Measurements from ENCODE around the gene RBM20.

Gene RBM20

GRCh38 chr10:110840923-110841428 is 196.8 kb downstream of the RBM20 start:
- DNase-seq, result no peak

- no peak for DNase-seq
Observed at GRCh38 chr10:110841767-110842267, 197.7 kb downstream of the RBM20 start.

GRCh38 chr10:110842326-110842904 is 198.3 kb downstream of the RBM20 start:
- no peak for DNase-seq

GRCh38 chr10:110843031-110843430 is 198.9 kb downstream of the RBM20 start:
- DNase-seq, result no peak

GRCh38 chr10:110843796-110844616 is 199.9 kb downstream of the RBM20 start:
- no peak for DNase-seq

GRCh38 chr10:110844617-110844881 is 200.4 kb downstream of the RBM20 start:
- DNase-seq, result no peak

- DNase-seq, result no peak
Observed at GRCh38 chr10:110845192-110845755, 201.1 kb downstream of the RBM20 start.

GRCh38 chr10:110845756-110846620 is 201.9 kb downstream of the RBM20 start:
- DNase-seq, result peak; percentile 15

- DNase-seq, result no peak
Observed at GRCh38 chr10:110847374-110847773, 203.2 kb downstream of the RBM20 start.

GRCh38 chr10:110848106-110848505 is 204.0 kb downstream of the RBM20 start:
- DNase-seq, result no peak

GRCh38 chr10:110850099-110850498 is 206.0 kb downstream of the RBM20 start:
- no peak for DNase-seq

- peak; percentile 40 for DNase-seq
Observed at GRCh38 chr10:110851020-110851612, 207.0 kb downstream of the RBM20 start.

- DNase-seq, result no peak
Observed at GRCh38 chr10:110852255-110852896, 208.2 kb downstream of the RBM20 start.

GRCh38 chr10:110852947-110853346 is 208.8 kb downstream of the RBM20 start:
- DNase-seq, result no peak

GRCh38 chr10:110853921-110854605 is 209.9 kb downstream of the RBM20 start:
- no peak for DNase-seq

GRCh38 chr10:110857265-110858171 is 213.4 kb downstream of the RBM20 start:
- DNase-seq, result peak; percentile 62

- no peak for DNase-seq
Observed at GRCh38 chr10:110858297-110858934, 214.3 kb downstream of the RBM20 start.

- DNase-seq, result no peak
Observed at GRCh38 chr10:110859206-110859972, 215.3 kb downstream of the RBM20 start.

GRCh38 chr10:110859973-110860376 is 215.8 kb downstream of the RBM20 start:
- no peak for DNase-seq
